C4-2B (cell line): ENCODE results near the gene TMCC1.

Source experiments
- ZFX ChIP-seq: fragments of 450-650 bp; IDR thresholded peaks from 2 replicates; pipeline ENCODE4 v1.6.1; 2017
- TF ChIP-seq, protein P1 (sequence below): fragments of 450-650 bp; conservative IDR thresholded peaks from 2 replicates; pipeline ENCODE4 v1.5.1; 2017; ENCODE audit warnings: mild to moderate bottlenecking

DNA sequence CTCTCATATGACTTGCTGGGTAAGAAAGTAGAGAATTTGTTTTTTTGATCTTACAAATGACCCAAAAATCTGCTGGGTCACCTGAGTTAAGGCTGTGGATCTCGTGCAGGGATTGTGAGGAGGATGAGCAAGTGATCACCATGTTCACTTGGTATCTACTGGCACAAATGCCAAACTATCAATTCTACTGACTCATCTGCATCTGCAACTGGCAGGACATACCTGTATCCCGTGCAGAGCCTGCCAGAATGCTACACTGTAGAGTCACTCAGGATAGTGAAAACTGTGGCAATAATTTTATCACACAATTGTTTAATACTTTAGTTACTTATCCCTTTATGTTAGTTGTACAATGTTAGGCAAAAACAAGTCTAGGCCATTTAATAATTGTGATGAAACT, 157.4 kb downstream of the TMCC1 start:
- TF ChIP-seq, protein P1, sequence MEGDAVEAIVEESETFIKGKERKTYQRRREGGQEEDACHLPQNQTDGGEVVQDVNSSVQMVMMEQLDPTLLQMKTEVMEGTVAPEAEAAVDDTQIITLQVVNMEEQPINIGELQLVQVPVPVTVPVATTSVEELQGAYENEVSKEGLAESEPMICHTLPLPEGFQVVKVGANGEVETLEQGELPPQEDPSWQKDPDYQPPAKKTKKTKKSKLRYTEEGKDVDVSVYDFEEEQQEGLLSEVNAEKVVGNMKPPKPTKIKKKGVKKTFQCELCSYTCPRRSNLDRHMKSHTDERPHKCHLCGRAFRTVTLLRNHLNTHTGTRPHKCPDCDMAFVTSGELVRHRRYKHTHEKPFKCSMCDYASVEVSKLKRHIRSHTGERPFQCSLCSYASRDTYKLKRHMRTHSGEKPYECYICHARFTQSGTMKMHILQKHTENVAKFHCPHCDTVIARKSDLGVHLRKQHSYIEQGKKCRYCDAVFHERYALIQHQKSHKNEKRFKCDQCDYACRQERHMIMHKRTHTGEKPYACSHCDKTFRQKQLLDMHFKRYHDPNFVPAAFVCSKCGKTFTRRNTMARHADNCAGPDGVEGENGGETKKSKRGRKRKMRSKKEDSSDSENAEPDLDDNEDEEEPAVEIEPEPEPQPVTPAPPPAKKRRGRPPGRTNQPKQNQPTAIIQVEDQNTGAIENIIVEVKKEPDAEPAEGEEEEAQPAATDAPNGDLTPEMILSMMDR = no peak
- TF ChIP-seq ZFX = no peak
